Left lung (tissue), 10 donors: Measurements from ENCODE around the gene GGT5. TPM values are rescaled to one million over a fixed set of nuclear protein-coding genes. Genes with fewer than 3 reads are reported as not detected.

Experiments used
- ATAC-seq: fragments of 200-7000 bp; cut with Tn5 transposase; one replicate; pipeline ENCODE4 v1.9.1; 2020; ENCODE audit warnings: moderate library complexity
- DNase-seq, 4 donors: peaks; one replicate each; pipeline ENCODE4 v3.0.0-alpha.2; 2013 to 2020
- H3K27ac ChIP-seq, 2 donors: fragments of 200-600 bp; sonication (generic) in 1 of 2; one replicate each; pipeline versions ENCODE4 v1.5.0 to v1.8.0; 2020 to 2021
- H3K27me3 ChIP-seq, 2 donors: fragments of 200-600 bp; sonication (generic) in 1 of 2; one replicate each; pipeline versions ENCODE4 v1.5.0 to v1.8.0; 2020 to 2021
- H3K36me3 ChIP-seq, 2 donors: fragments of 200-600 bp; sonication (generic) in 1 of 2; one replicate each; pipeline versions ENCODE4 v1.5.0 to v1.8.0; 2020 to 2021
- H3K4me1 ChIP-seq, 2 donors: fragments of 200-600 bp; one replicate each; pipeline ENCODE4 v1.8.0; 2021
- H3K4me3 ChIP-seq, 2 donors: fragments of 200-600 bp; sonication (generic) in 1 of 2; one replicate each; pipeline versions ENCODE4 v1.5.0 to v1.8.0; 2020 to 2021; ENCODE audit warnings: mild to moderate bottlenecking in 1 of 2
- H3K9me3 ChIP-seq, 2 donors: fragments of 200-600 bp; sonication (generic) in 1 of 2; one replicate each; pipeline versions ENCODE4 v1.5.0 to v1.8.0; 2020 to 2021
- CTCF ChIP-seq, 2 donors: fragments of 200-600 bp; sonication (generic) in 1 of 2; IDR thresholded peaks; one replicate each; pipeline versions ENCODE4 v1.5.0 to v1.8.0; 2021; ENCODE audit warnings: antibody characterized with exemption in 2 of 2
- intact Hi-C, 2 donors: fragments of 100-400 bp; cut with DNase I; formaldehyde crosslinking; loops; one replicate each; pipeline versions ENCODE4 v1.11.2 to v1.14.2; 2022
- polyA plus RNA-seq, 6 donors: library from polyadenylated mRNA; unstranded; fragments of 120-200 nt; gene quantifications; one replicate each; pipeline ENCODE4 v1.2.1, GENCODE V29; 2013; ENCODE audit not compliant: insufficient read length in 6 of 6
- total RNA-seq, 2 donors: library from RNA; stranded (reverse); fragmentation: NEBNext Ultra II Directional; extraction: Animal tissue kit (Norgen Biotek cat#: 25700); gene quantifications; one replicate each; pipeline ENCODE4 v1.2.1, GENCODE V29; 2021
- donor health status: DM: no; HTN: yes; CAD: no.
- donor health status: DM: no; HTN: no; CAD: no.

Gene GGT5
- total and polyA plus RNA-seq, 8 donors = 10.6 to 25.6 (median 13.5) TPM

- H3K36me3 ChIP-seq = peaks cover 0 to 53% of the 10 kb centered on the region in 2 donors
- H3K27ac ChIP-seq = no peak overlapping the region
- no peaks in the 10 kb centered on the region for H3K9me3 ChIP-seq
- TF ChIP-seq CTCF (IDR thresholded peaks at IDR 0.05) = no peak
- intact Hi-C loops = loop anchor here in 1 of 2 donors (10.0 kb wide), 1 partner anchor 64 kb away; no protein-coding TSS in a partner anchor
- no peaks in the 10 kb centered on the region for H3K27me3 ChIP-seq
- H3K4me3 ChIP-seq = no peak overlapping the region
- ATAC-seq = no peak
- DNase-seq = peak in 1 of 4 donors; percentile 60
- H3K4me1 ChIP-seq = peaks cover 0 to 19% of the 10 kb centered on the region in 2 donors
Observed at GRCh38 chr22:24178502-24179440, 66.1 kb downstream of the GGT5 start.

- DNase-seq = peak in 1 of 4 donors; percentile 64
- H3K27me3 ChIP-seq = no peaks in the 10 kb centered on the region
- no peak overlapping the region for H3K4me3 ChIP-seq
- no peaks in the 10 kb centered on the region for H3K9me3 ChIP-seq
- intact Hi-C loops = loop anchor here in 1 of 2 donors (10.0 kb wide), 1 partner anchor 63 kb away; no protein-coding TSS in a partner anchor
- peaks cover 0 to 61% of the 10 kb centered on the region in 2 donors for H3K36me3 ChIP-seq
- no peak overlapping the region for H3K27ac ChIP-seq
- no peak for ATAC-seq
- peaks cover 0 to 19% of the 10 kb centered on the region in 2 donors for H3K4me1 ChIP-seq
- no peak for TF ChIP-seq CTCF (IDR thresholded peaks at IDR 0.05)
Observed at GRCh38 chr22:24178021-24178431, 66.9 kb downstream of the GGT5 start.

GRCh38 chr22:24177456-24177855 is 67.4 kb downstream of the GGT5 start:
- H3K27ac ChIP-seq = no peak overlapping the region
- no peaks in the 10 kb centered on the region for H3K9me3 ChIP-seq
- peaks cover 0 to 19% of the 10 kb centered on the region in 2 donors for H3K4me1 ChIP-seq
- TF ChIP-seq CTCF (IDR thresholded peaks at IDR 0.05) = no peak
- H3K36me3 ChIP-seq = peaks cover 0 to 66% of the 10 kb centered on the region in 2 donors
- intact Hi-C loops = loop anchor here in 1 of 2 donors (10.0 kb wide), 1 partner anchor 63 kb away; no protein-coding TSS in a partner anchor
- DNase-seq (no peak), ATAC-seq (no peak)
- no peaks in the 10 kb centered on the region for H3K27me3 ChIP-seq
- no peak overlapping the region for H3K4me3 ChIP-seq

GRCh38 chr22:24177045-24177444 is 67.8 kb downstream of the GGT5 start:
- intact Hi-C loops = loop anchor here in 1 of 2 donors (10.0 kb wide), 1 partner anchor 62 kb away; no protein-coding TSS in a partner anchor
- Histone ChIP-seq H3K4me1 (peaks cover 0 to 19% of the 10 kb centered on the region in 2 donors), H3K27ac (no peak overlapping the region), H3K36me3 (peaks cover 0 to 71% of the 10 kb centered on the region in 2 donors), H3K9me3 (no peaks in the 10 kb centered on the region), H3K27me3 (no peaks in the 10 kb centered on the region), H3K4me3 (no peak overlapping the region)
- no peak for DNase-seq
- TF ChIP-seq CTCF (IDR thresholded peaks at IDR 0.05) = no peak
- no peak for ATAC-seq

- TF ChIP-seq CTCF (IDR thresholded peaks at IDR 0.05) = no peak
- ATAC-seq (no peak), DNase-seq (no peak)
- Histone ChIP-seq H3K27me3 (no peaks in the 10 kb centered on the region), H3K9me3 (no peaks in the 10 kb centered on the region), H3K27ac (no peak overlapping the region), H3K4me1 (peaks cover 0 to 15% of the 10 kb centered on the region in 2 donors), H3K36me3 (peaks cover 0 to 75% of the 10 kb centered on the region in 2 donors), H3K4me3 (no peak overlapping the region)
- intact Hi-C loops = loop anchor here in 1 of 2 donors (10.0 kb wide), 1 partner anchor 62 kb away; no protein-coding TSS in a partner anchor
Observed at GRCh38 chr22:24176630-24177029, 68.3 kb downstream of the GGT5 start.
